ENCODE measurements around the gene POMGNT2.

- TF ChIP-seq REST (IDR thresholded peaks at IDR 0.05; ENCODE audit: low read depth, low read length) (no peak), SIN3A (IDR thresholded peaks at IDR 0.05; ENCODE audit: borderline replicate concordance, low read depth, low read length) (no peak), CTCF (IDR thresholded peaks at IDR 0.05) (no peak), GATA2 (CRISPR knock-in tag; IDR thresholded peaks at IDR 0.05) (no peak), USF2 (IDR thresholded peaks at IDR 0.05; ENCODE audit: borderline replicate concordance, low read depth, low read length) (no peak), POLR2AphosphoS5 (IDR thresholded peaks at IDR 0.05; ENCODE audit: low read depth, low read length) (no peak)
Observed at GRCh38 chr3:43154980-43155379, 49.1 kb upstream of the POMGNT2 start.
